ENCODE data around the gene SMAD2.

DNA sequence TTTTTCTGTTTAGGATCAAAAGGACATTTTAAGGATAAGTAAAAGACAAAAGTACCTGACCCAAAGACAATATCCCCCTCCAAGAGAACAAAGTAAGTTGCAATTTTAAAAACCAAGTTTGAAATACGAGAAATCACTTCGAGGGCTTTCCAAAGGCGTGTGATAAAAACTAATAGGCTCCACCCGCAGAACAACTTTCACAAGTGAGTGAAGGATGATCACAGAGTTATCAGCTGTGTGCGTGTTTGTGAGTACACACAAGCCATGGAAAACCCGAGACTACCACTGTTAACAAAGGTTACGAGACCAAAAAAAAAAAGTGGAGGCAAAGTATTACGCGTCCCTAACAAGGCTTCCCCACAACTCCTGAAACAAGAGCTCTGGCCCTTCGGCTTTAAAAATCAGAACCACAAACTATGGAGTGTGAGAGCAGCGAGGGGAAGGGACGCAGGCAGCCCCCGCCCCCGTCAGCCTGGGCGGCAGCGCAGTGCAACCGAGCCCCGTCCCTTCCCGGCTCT is 719 bp downstream of the SMAD2 start:
- TF ChIP-seq, protein P1, sequence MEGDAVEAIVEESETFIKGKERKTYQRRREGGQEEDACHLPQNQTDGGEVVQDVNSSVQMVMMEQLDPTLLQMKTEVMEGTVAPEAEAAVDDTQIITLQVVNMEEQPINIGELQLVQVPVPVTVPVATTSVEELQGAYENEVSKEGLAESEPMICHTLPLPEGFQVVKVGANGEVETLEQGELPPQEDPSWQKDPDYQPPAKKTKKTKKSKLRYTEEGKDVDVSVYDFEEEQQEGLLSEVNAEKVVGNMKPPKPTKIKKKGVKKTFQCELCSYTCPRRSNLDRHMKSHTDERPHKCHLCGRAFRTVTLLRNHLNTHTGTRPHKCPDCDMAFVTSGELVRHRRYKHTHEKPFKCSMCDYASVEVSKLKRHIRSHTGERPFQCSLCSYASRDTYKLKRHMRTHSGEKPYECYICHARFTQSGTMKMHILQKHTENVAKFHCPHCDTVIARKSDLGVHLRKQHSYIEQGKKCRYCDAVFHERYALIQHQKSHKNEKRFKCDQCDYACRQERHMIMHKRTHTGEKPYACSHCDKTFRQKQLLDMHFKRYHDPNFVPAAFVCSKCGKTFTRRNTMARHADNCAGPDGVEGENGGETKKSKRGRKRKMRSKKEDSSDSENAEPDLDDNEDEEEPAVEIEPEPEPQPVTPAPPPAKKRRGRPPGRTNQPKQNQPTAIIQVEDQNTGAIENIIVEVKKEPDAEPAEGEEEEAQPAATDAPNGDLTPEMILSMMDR (IDR thresholded peaks at IDR 0.05), result no peak
- TF ChIP-seq EP300 (IDR thresholded peaks at IDR 0.05) (no peak), POLR2AphosphoS5 (IDR thresholded peaks at IDR 0.05) (no peak), POLR2A (IDR thresholded peaks at IDR 0.05) (no peak)

All from sigmoid colon (tissue), 4 donors.